Mucosa of descending colon (tissue), 3 donors: ENCODE data around the gene OTUD4. TPM values are rescaled to one million over a fixed set of nuclear protein-coding genes. Genes with fewer than 3 reads are reported as not detected.
A peak's percentile ranks its signal among the peaks of the same experiment; 100 is the strongest.
"Not testable (repeated sequence)": the region's sequence is repeated elsewhere in the genome, so short reads cannot be mapped to it uniquely, and the experiment has no call there.

Experiments
- ATAC-seq: fragments of 200-7000 bp; cut with Tn5 transposase; one replicate; pipeline ENCODE4 v1.9.1; 2020; ENCODE audit warnings: mild to moderate bottlenecking, moderate library complexity
- DNase-seq, 3 donors: peaks; one replicate each; pipeline ENCODE4 v3.0.0-alpha.2; 2020
- H3K36me3 ChIP-seq: fragments of 200-600 bp; one replicate; pipeline ENCODE4 v1.8.0; 2021; ENCODE audit warnings: low read depth, mild to moderate bottlenecking
- H3K4me1 ChIP-seq: fragments of 200-600 bp; one replicate; pipeline ENCODE4 v1.8.0; 2021; ENCODE audit warnings: low read depth, mild to moderate bottlenecking
- H3K4me3 ChIP-seq: fragments of 200-600 bp; one replicate; pipeline ENCODE4 v1.8.0; 2021; ENCODE audit warnings: mild to moderate bottlenecking
- H3K9me3 ChIP-seq: fragments of 200-600 bp; one replicate; pipeline ENCODE4 v1.8.0; 2021; ENCODE audit warnings: mild to moderate bottlenecking
- CTCF ChIP-seq: fragments of 200-600 bp; IDR thresholded peaks from one replicate; pipeline ENCODE4 v1.8.0; 2022; ENCODE audit warnings: antibody characterized with exemption, mild to moderate bottlenecking
- intact Hi-C, 2 donors: fragments of 100-400 bp; cut with DNase I in 1 of 2; cut with micrococcal nuclease in 1 of 2; formaldehyde crosslinking; loops; one replicate each; pipeline versions ENCODE4 v1.11.0 to v1.11.1; 2022; cut with DNase I, micrococcal nuclease
- long read RNA-seq, 2 donors: library from polyadenylated mRNA; unstranded; transcript quantifications; one replicate each; pipeline ENCODE4 v2.0.0, GENCODE V29; 2019 to 2021
- total RNA-seq, 3 donors: library from RNA; stranded (reverse); fragmentation: NEBNext Ultra II Directional in 2 of 3; extraction: Animal tissue kit (Norgen Biotek cat#: 25700) in 2 of 3; gene quantifications; one replicate each; pipeline versions ENCODE4 v1.2.1 to v1.2.4, GENCODE V29; 2021 to 2023
- donor health status: DM: no; HTN: no; CAD: no; lungs with moderate emphysema.
- donor health status: DM: no; HTN: no; CAD: no.
- donor health status: DM: no; HTN: yes; CAD: no.

OTUD4 gene
- total RNA-seq, result 10 to 100 TPM; 29.9 to 52.9 (median 38.4) TPM
- long read RNA-seq, donor 1, full-length matches to known transcripts, result 3 of 18 reads
- long read RNA-seq, donor 1, partial matches to known transcripts, result 13 of 18 reads
- long read RNA-seq, donor 1, other reads (novel, unspliced or antisense), result 2 of 18 reads
- long read RNA-seq, donor 2, full-length matches to known transcripts, result 1 of 1 reads
- long read RNA-seq, donor 2, partial matches to known transcripts, result 0 of 1 reads
- long read RNA-seq, donor 2, other reads (novel, unspliced or antisense), result 0 of 1 reads

- H3K36me3 ChIP-seq, result no peaks in the 10 kb centered on the region
- ATAC-seq, result peak; percentile 91
- peak within 1 kb of the TSS; percentile 72 for H3K4me3 ChIP-seq
- H3K4me1 ChIP-seq, result peaks cover 28% of the 10 kb centered on the region
- intact Hi-C loops, result no loop called here
- TF ChIP-seq CTCF, result no peak
- H3K9me3 ChIP-seq, result no peaks in the 10 kb centered on the region
- peak; percentile 94 to 98 (median 97) for DNase-seq
Observed at GRCh38 chr4:145180298-145181090, at the start of gene OTUD4. Gene OTUD4, minus strand, starts transcription at chr4:145180589. Its CDS starts 616 bp downstream, at chr4:145179973.

GRCh38 chr4:145223228-145223627 is 42.8 kb upstream of the OTUD4 start:
- H3K4me1 ChIP-seq, intact Hi-C loops, H3K9me3 ChIP-seq, DNase-seq, H3K4me3 ChIP-seq, H3K36me3 ChIP-seq, ATAC-seq: not testable (repeated sequence)

GRCh38 chr4:145221529-145221928 is 41.1 kb upstream of the OTUD4 start:
- DNase-seq, ATAC-seq, H3K4me1 ChIP-seq, H3K36me3 ChIP-seq, intact Hi-C loops, H3K4me3 ChIP-seq, H3K9me3 ChIP-seq: not testable (repeated sequence)

- DNase-seq (no peak), ATAC-seq (no peak)
- no peak overlapping the region for H3K4me3 ChIP-seq
- H3K36me3 ChIP-seq, result no peaks in the 10 kb centered on the region
- TF ChIP-seq CTCF, result no peak
- intact Hi-C loops, result loop anchor here in 1 of 2 donors (10.0 kb wide), 1 partner anchor 396 kb away; the partner anchor contains the start of gene MMAA
- H3K4me1 ChIP-seq, result no peaks in the 10 kb centered on the region
- H3K9me3 ChIP-seq, result no peaks in the 10 kb centered on the region
Observed at GRCh38 chr4:145219090-145219489, 38.7 kb upstream of the OTUD4 start.

GRCh38 chr4:145218251-145218650 is 37.9 kb upstream of the OTUD4 start:
- Histone ChIP-seq H3K36me3 (no peaks in the 10 kb centered on the region), H3K4me3 (no peak overlapping the region), H3K4me1 (no peaks in the 10 kb centered on the region), H3K9me3 (no peaks in the 10 kb centered on the region)
- ATAC-seq, result no peak
- intact Hi-C loops, result loop anchor here in 1 of 2 donors (10.0 kb wide), 1 partner anchor 397 kb away; the partner anchor contains the start of gene MMAA
- no peak for TF ChIP-seq CTCF
- no peak for DNase-seq

- TF ChIP-seq CTCF, result no peak
- Histone ChIP-seq H3K36me3 (no peaks in the 10 kb centered on the region), H3K4me1 (no peaks in the 10 kb centered on the region), H3K4me3 (no peak overlapping the region), H3K9me3 (no peaks in the 10 kb centered on the region)
- DNase-seq (no peak), ATAC-seq (no peak)
- intact Hi-C loops, result loop anchor here in 1 of 2 donors (10.0 kb wide), 1 partner anchor 397 kb away; the partner anchor contains the start of gene MMAA
Observed at GRCh38 chr4:145217349-145217748, 37.0 kb upstream of the OTUD4 start.
